ENCODE measurements around the gene ERICH3. TPM values are rescaled to one million over a fixed set of nuclear protein-coding genes. Genes with fewer than 3 reads are reported as not detected.

Gene ERICH3
- polyA plus RNA-seq, 2 of the 4 experiments (the other 2 are of a cell fraction): not detected

- ATAC-seq (no peak), FAIRE-seq (no peak), DNase-seq (ENCODE audit: low read depth in 1 of 2, low spot score in 1 of 2) (no peak)
- CTCF ChIA-PET: no interaction called here
- 16% methylated on average over 3 of the region's 3 CpGs for WGBS (ENCODE audit: missing lambda C conversion rate)
- Histone ChIP-seq H3K4me2 (no peak overlapping the region), H3K9me3 (no peaks in the 10 kb centered on the region), H3K4me1 (no peaks in the 10 kb centered on the region), H3K27ac (no peak overlapping the region), H3K4me3 (no peak overlapping the region)
- TF ChIP-seq ZC3H11A (IDR thresholded peaks at IDR 0.05): no peak
- no peak for TF ChIP-seq SREBF2 (IDR thresholded peaks at IDR 0.05)
- no peak for TF ChIP-seq CHD2 (IDR thresholded peaks at IDR 0.05; ENCODE audit: low read length, partially characterized antibody)
- no peak for TF ChIP-seq CTCF (IDR thresholded peaks at IDR 0.05)
- no peak for TF ChIP-seq RARB (CRISPR knock-in tag; IDR thresholded peaks at IDR 0.05)
- TF ChIP-seq, protein P1, sequence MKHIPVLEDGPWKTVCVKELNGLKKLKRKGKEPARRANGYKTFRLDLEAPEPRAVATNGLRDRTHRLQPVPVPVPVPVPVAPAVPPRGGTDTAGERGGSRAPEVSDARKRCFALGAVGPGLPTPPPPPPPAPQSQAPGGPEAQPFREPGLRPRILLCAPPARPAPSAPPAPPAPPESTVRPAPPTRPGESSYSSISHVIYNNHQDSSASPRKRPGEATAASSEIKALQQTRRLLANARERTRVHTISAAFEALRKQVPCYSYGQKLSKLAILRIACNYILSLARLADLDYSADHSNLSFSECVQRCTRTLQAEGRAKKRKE (CRISPR knock-in tag; IDR thresholded peaks at IDR 0.05; ENCODE audit: low read depth): no peak
- TF ChIP-seq CBX2 (IDR thresholded peaks at IDR 0.05; ENCODE audit: borderline replicate concordance, low read depth): no peak
- no peak for TF ChIP-seq POLR2A (IDR thresholded peaks at IDR 0.05; ENCODE audit: low read length)
- TF ChIP-seq HDAC2 (IDR thresholded peaks at IDR 0.05): no peak
- TF ChIP-seq NFE2L2 (conservative IDR thresholded peaks at IDR 0.05; ENCODE audit: low read length): no peak
- TF ChIP-seq, protein P2, sequence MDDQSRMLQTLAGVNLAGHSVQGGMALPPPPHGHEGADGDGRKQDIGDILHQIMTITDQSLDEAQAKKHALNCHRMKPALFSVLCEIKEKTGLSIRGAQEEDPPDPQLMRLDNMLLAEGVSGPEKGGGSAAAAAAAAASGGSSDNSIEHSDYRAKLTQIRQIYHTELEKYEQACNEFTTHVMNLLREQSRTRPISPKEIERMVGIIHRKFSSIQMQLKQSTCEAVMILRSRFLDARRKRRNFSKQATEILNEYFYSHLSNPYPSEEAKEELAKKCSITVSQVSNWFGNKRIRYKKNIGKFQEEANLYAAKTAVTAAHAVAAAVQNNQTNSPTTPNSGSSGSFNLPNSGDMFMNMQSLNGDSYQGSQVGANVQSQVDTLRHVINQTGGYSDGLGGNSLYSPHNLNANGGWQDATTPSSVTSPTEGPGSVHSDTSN (IDR thresholded peaks at IDR 0.05): no peak
- no peak for TF ChIP-seq ESRRA (IDR thresholded peaks at IDR 0.05; ENCODE audit: borderline replicate concordance, low read length)
- POLR2A ChIA-PET: no interaction called here
These were observed 53.4 kb downstream of the ERICH3 start for GRCh38 chr1:74620242-74620641.

- ChIA-PET CTCF (no interaction called here), POLR2A (no interaction called here)
- TF ChIP-seq ZFP36 (IDR thresholded peaks at IDR 0.05; ENCODE audit: borderline replicate concordance, partially characterized antibody): no peak
- TF ChIP-seq BHLHE40 (IDR thresholded peaks at IDR 0.05; ENCODE audit: low read depth, low read length): no peak
- TF ChIP-seq, protein P3, sequence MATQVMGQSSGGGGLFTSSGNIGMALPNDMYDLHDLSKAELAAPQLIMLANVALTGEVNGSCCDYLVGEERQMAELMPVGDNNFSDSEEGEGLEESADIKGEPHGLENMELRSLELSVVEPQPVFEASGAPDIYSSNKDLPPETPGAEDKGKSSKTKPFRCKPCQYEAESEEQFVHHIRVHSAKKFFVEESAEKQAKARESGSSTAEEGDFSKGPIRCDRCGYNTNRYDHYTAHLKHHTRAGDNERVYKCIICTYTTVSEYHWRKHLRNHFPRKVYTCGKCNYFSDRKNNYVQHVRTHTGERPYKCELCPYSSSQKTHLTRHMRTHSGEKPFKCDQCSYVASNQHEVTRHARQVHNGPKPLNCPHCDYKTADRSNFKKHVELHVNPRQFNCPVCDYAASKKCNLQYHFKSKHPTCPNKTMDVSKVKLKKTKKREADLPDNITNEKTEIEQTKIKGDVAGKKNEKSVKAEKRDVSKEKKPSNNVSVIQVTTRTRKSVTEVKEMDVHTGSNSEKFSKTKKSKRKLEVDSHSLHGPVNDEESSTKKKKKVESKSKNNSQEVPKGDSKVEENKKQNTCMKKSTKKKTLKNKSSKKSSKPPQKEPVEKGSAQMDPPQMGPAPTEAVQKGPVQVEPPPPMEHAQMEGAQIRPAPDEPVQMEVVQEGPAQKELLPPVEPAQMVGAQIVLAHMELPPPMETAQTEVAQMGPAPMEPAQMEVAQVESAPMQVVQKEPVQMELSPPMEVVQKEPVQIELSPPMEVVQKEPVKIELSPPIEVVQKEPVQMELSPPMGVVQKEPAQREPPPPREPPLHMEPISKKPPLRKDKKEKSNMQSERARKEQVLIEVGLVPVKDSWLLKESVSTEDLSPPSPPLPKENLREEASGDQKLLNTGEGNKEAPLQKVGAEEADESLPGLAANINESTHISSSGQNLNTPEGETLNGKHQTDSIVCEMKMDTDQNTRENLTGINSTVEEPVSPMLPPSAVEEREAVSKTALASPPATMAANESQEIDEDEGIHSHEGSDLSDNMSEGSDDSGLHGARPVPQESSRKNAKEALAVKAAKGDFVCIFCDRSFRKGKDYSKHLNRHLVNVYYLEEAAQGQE (IDR thresholded peaks at IDR 0.05): no peak
- TF ChIP-seq, protein P1 (CRISPR knock-in tag; IDR thresholded peaks at IDR 0.05; ENCODE audit: low read depth): no peak
- no peak for TF ChIP-seq PHF8 (IDR thresholded peaks at IDR 0.05; ENCODE audit: borderline replicate concordance, low read depth)
- TF ChIP-seq JUN (IDR thresholded peaks at IDR 0.05): no peak
- TF ChIP-seq, protein P2 (IDR thresholded peaks at IDR 0.05): no peak
- TF ChIP-seq HOXB13 (CRISPR knock-in tag; IDR thresholded peaks at IDR 0.05; ENCODE audit: low read depth): no peak
- no peak for TF ChIP-seq RFX5 (IDR thresholded peaks at IDR 0.05)
- TF ChIP-seq HDAC2 (IDR thresholded peaks at IDR 0.05): no peak
- TF ChIP-seq RNF2 (IDR thresholded peaks at IDR 0.05; ENCODE audit: borderline replicate concordance, low read depth): no peak
- no peak for TF ChIP-seq TFCP2L1 (CRISPR knock-in tag; IDR thresholded peaks at IDR 0.05)
- TF ChIP-seq POLR2A (IDR thresholded peaks at IDR 0.05; ENCODE audit: low read length): no peak
- WGBS (ENCODE audit: missing lambda C conversion rate): 0% methylated on average over 2 of the region's 2 CpGs
- DNase-seq (ENCODE audit: low read depth in 1 of 2, low spot score in 1 of 2) (no peak), FAIRE-seq (no peak), ATAC-seq (no peak)
- no peaks in the 10 kb centered on the region for H3K9me3 ChIP-seq
- H3K4me1 ChIP-seq: no peaks in the 10 kb centered on the region
- no peak overlapping the region for H3K27ac ChIP-seq
- no peak overlapping the region for H3K4me3 ChIP-seq
- H3K4me2 ChIP-seq: no peak overlapping the region
These were observed 54.6 kb downstream of the ERICH3 start for GRCh38 chr1:74618974-74619373.

Data from A549 (cell line).